ENCODE results near the gene NOC4L.

Gene NOC4L

DNA sequence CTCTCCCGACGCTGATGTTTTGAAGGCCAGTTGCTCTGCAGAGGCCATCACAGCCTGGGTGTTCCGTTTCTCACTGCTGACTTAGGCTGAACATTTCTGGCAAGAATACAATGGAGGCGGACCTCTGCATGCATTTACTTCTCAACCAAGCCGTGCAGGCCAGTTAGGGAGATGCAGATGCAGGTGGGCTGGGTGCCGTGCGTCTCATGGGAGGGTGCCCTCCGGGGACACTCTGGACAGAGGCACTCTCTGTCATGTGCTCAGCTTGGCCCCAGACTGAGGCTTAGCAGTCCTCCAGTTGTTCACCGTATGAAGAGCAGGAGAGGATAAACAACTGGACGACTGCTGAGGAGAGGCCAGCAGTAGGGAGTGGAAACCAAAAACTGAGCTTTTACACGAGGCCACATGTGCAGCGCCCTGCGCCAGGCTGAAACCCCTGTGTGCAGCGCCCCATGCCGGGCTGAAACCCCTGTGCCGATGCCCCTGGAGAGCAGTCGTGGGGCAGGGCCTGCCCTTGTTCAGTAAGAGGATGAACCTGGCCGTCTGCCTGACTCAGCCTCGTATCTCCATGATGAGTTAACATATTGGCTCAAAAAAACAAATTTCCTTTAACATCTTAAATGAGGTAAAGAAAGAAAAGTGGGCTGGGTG, 32.5 kb upstream of the NOC4L start:
- DNase-seq (ENCODE audit: low read depth): no peak
- H3K4me3 ChIP-seq (replicated peaks; ENCODE audit: low read depth, low read length): no peak overlapping the region
- TF ChIP-seq, protein P1, sequence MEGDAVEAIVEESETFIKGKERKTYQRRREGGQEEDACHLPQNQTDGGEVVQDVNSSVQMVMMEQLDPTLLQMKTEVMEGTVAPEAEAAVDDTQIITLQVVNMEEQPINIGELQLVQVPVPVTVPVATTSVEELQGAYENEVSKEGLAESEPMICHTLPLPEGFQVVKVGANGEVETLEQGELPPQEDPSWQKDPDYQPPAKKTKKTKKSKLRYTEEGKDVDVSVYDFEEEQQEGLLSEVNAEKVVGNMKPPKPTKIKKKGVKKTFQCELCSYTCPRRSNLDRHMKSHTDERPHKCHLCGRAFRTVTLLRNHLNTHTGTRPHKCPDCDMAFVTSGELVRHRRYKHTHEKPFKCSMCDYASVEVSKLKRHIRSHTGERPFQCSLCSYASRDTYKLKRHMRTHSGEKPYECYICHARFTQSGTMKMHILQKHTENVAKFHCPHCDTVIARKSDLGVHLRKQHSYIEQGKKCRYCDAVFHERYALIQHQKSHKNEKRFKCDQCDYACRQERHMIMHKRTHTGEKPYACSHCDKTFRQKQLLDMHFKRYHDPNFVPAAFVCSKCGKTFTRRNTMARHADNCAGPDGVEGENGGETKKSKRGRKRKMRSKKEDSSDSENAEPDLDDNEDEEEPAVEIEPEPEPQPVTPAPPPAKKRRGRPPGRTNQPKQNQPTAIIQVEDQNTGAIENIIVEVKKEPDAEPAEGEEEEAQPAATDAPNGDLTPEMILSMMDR (IDR thresholded peaks at IDR 0.05; ENCODE audit: low read length, missing control alignments): no peak

DNA sequence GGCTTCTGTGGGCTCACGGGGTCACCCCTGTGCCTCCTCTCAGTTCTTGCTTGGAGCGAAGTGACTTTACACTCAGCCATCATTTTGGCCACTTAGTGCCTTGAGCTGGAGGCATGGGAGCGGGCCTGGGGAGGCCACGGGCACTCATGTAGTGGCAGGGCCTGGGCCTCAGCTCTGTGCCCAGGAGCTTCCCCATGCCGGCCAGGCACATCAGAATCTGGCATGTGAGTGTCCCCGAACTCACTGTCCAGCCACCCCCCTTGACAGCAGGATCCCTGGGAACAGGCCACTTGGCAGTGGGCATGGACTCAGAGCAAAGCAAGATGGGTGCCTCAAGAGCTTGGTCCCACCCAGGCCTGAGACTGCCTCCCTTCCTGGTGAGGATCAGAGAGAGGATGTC, 29.6 kb upstream of the NOC4L start:
- TF ChIP-seq, protein P1 (IDR thresholded peaks at IDR 0.05; ENCODE audit: low read length, missing control alignments): no peak
- DNase-seq (ENCODE audit: low read depth): no peak
- H3K4me3 ChIP-seq (replicated peaks; ENCODE audit: low read depth, low read length): no peak overlapping the region

DNA sequence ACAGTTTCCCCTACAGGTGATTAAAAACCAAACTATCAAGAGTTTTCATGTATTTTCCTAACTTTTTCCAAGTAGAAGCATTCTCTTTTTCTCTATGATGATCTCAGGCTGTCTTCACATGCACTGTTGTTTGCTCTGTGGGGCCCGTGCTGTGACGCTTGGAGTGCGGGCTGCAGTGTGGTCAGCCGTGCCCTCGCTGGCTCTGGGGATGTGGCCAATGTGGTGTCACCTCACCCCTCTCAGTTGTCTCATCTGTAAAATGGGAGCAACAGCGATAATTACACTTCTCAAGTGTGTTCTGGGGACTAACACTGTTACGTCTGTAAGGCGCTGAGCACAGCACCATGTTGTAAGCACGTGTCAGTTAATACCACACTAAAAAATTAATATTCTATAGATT, 28.8 kb upstream of the NOC4L start:
- TF ChIP-seq, protein P1 (IDR thresholded peaks at IDR 0.05; ENCODE audit: low read length, missing control alignments): no peak
- DNase-seq (ENCODE audit: low read depth): no peak
- no peak overlapping the region for H3K4me3 ChIP-seq (replicated peaks; ENCODE audit: low read depth, low read length)

DNA sequence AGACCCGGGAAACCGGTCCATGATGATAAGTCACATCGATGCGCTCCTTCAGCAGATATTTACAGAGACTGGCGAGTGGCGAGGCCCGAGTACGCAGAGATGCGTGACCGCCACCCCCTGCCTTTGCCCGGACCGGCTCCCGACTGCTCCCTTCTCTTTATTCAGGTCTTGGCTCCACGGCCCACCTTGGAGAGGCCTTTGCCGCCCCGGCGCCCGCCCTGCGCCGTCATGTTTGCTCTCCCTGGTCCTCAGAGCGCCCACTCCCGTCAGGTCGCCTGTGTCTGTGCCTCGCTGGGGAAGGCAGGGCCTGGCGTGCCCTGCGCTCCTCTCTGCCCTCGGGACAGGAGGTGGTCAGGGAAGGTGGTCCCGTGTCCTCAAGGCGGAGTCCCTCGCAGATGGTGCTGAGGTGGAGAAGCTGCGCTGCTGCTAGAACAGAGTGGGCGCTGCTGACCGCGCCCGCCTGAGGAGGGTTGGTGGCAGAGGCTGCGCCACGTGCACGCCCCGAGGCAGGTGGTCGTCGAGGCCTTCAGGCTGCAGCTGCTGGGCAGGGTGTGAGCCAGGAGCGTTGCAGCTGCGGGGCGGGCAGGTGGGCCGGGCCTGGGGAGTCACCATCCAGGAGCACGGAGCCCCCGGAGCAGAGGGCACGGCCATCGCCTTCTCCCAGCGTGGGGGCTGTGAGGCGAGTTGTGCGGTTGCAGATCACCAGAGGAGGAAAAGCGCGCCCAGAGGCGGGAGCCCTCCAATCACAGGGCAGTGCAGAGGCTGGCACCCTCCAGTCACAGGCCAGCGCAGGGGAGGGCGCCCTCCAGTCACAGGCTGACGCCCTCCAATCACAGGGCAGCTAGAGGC, 27.3 kb upstream of the NOC4L start:
- DNase-seq (ENCODE audit: low read depth): no peak
- TF ChIP-seq, protein P1 (IDR thresholded peaks at IDR 0.05; ENCODE audit: low read length, missing control alignments): no peak
- no peak overlapping the region for H3K4me3 ChIP-seq (replicated peaks; ENCODE audit: low read depth, low read length)

DNA sequence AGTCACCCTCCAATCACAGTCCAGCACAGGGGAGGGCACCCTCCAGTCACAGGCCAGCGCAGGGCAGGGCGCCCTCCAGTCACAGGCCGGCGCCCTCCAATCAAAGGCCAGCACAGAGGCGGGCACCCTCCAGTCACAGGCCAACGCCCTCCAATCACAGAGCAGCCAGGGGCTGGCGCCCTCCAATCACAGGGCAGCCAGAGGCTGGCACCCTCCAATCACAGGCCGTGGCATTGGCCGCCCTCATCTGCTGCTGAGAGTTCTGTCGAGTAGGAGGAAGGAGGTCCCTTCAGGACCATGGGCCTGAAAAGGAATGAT, 26.7 kb upstream of the NOC4L start:
- no peak for DNase-seq (ENCODE audit: low read depth)
- TF ChIP-seq, protein P1 (IDR thresholded peaks at IDR 0.05; ENCODE audit: low read length, missing control alignments): no peak
- no peak overlapping the region for H3K4me3 ChIP-seq (replicated peaks; ENCODE audit: low read depth, low read length)

DNA sequence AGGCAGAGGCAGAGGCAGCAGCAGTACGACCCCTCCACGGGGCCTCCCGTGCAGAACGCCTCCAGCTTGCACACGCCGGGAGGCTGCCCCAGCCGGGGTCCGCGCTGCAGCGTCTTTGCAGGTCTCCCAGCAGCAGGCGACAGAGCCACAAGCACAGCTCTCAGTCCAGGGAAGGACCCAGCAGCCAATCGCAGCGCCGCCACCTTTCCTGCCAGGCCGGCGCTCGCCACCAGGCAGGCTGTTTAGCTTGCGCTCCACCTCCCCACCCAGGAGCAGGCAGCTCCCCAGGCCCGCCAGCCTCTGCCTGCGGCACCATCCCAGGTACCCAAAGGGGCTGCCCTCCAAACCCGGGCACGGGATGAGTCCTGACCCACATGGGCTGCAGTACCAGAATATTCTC, 25.4 kb upstream of the NOC4L start:
- TF ChIP-seq, protein P1 (IDR thresholded peaks at IDR 0.05; ENCODE audit: low read length, missing control alignments): no peak

More for the DNA sequence above, 25.4 kb upstream of the NOC4L start:
- H3K4me3 ChIP-seq (replicated peaks; ENCODE audit: low read depth, low read length): no peak overlapping the region
- no peak for DNase-seq (ENCODE audit: low read depth)

Measured in fibroblast of pulmonary artery (primary cell).